Stomach (tissue), 9 donors: ENCODE data around the gene DBN1. TPM values are rescaled to one million over a fixed set of nuclear protein-coding genes. Genes with fewer than 3 reads are reported as not detected.
A peak's percentile ranks its signal among the peaks of the same experiment; 100 is the strongest.

Experiments used
- DNase-seq, 2 donors: peaks; one replicate each; pipeline versions ENCODE4 v3.0.0 to v3.0.0-alpha.2; 2013 to 2019
- H3K27ac ChIP-seq, 5 donors: fragments of 200-600 bp in 4 of 5; sonication (generic) in 4 of 5; one replicate each; pipeline ENCODE4 v1.5.1; 2013 to 2019; ENCODE audit warnings: mild to moderate bottlenecking in 1 of 5, moderate library complexity in 1 of 5
- H3K27me3 ChIP-seq, 3 donors: fragments of 200-600 bp; sonication (generic); one replicate each; pipeline ENCODE4 v1.5.1; 2017 to 2019; ENCODE audit warnings: mixed run types in 1 of 3
- H3K36me3 ChIP-seq, 4 donors: fragments of 200-600 bp; sonication (generic); 1 replicate in 3 of 4; 2 replicates in 1 of 4; pipeline ENCODE4 v1.5.1; 2016 to 2019
- H3K4me1 ChIP-seq, 4 donors: fragments of 200-600 bp; sonication (generic); one replicate each; pipeline ENCODE4 v1.5.1; 2016 to 2019
- H3K4me3 ChIP-seq, 4 donors: fragments of 200-600 bp; sonication (generic) in 3 of 4; one replicate each; pipeline ENCODE4 v1.5.1; 2016 to 2019; ENCODE audit warnings: mild to moderate bottlenecking in 1 of 4
- H3K9me3 ChIP-seq, 4 donors: fragments of 200-600 bp; sonication (generic); one replicate each; pipeline ENCODE4 v1.5.1; 2016 to 2019
- EP300 ChIP-seq: sonication (generic); formaldehyde crosslinking; IDR thresholded peaks from one replicate; pipeline ENCODE4 v1.6.1; 2017; ENCODE audit warnings: antibody characterized with exemption
- POLR2A ChIP-seq, 4 donors: fragments of 450-650 bp; IDR thresholded peaks; one replicate each; pipeline ENCODE4 v1.6.1; 2016; ENCODE audit warnings: antibody characterized with exemption in 4 of 4, control low read depth in 2 of 4, mild to moderate bottlenecking in 1 of 4, moderate library complexity in 1 of 4
- POLR2AphosphoS5 ChIP-seq, 3 donors: sonication (generic); formaldehyde crosslinking; IDR thresholded peaks; one replicate each; pipeline ENCODE4 v1.6.1; 2016; ENCODE audit warnings: antibody characterized with exemption in 3 of 3
- WGBS, 5 donors: extraction: QIAGEN DNeasy Blood & Tissue Kit in 3 of 5; methylation state at CpG; one replicate each; pipeline versions ENCODE4 v1.1.5 to v1.1.7; 2013 to 2018; 5-methylcytosine and 5-hydroxymethylcytosine counted together
- intact Hi-C: fragments of 100-400 bp; cut with DNase I; formaldehyde crosslinking; loops from one replicate; pipeline ENCODE4 v1.15.1; 2023; ENCODE audit warnings: low total_unique reads
- polyA plus RNA-seq, 3 donors: library from polyadenylated mRNA; stranded (reverse); fragments of 200-250 nt; gene quantifications; one replicate each; pipeline ENCODE4 v1.2.3, GENCODE V29; 2013
- total RNA-seq, 5 donors: library from RNA; depleted of rRNA; stranded (reverse); fragments of >200 nt; gene quantifications; one replicate each; pipeline versions ENCODE4 v1.1.0 to v1.2.3, GENCODE V29; 2014 to 2016
- TF ChIP-seq, protein P1 (sequence below), 7 experiments: fragments of 450-650 bp in 4 of 7; fragments of 200-600 bp in 3 of 7; sonication (generic) in 3 of 7; IDR thresholded peaks; one replicate each; pipeline ENCODE4 v1.5.1; 2016 to 2019; ENCODE audit warnings: antibody characterized with exemption in 7 of 7, control low read depth in 2 of 7, mild to moderate bottlenecking in 1 of 7
- donor health status: healthy with polysubstance abuse.
- donor health status: Bipolar disorder and iron deficiency.
- donor health status: healthy.

Gene DBN1
- total and polyA plus RNA-seq, 8 donors: 14.7 to 78.1 (median 36.5) TPM

DNA sequence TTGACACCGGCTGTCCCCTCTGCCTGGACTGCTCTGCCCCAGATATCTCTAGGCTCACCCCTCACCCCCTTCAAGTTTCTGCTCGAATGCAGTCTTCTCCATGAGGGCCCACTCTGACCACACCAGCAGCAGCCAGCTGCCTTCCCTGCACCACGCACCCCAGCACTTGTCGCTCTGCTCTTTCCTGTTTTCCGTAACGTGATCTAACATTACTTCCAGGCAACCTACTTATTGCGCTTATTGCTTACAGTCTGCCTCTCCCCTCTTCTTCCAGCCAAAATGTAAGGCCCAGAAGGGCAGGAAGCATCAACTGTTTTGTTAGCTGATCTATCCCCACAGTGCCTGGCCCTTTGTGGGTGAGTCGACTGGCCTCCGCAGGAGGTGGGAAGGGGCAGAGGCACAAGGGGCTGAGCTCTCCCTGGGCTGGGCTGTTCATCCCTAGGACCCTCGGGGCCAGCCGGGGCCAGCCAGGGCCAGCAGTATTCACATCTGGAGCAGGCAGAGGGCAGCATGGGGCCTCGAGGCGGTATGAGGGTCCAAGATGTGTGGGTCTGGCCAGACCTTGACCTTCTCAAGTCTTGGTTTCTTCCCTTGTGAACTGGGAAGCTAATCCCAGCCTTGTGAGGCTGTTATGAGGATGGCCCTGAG lies 11.6 kb upstream of the DBN1 start:
- H3K4me3 ChIP-seq: no peak overlapping the region
- H3K27me3 ChIP-seq: no peaks in the 10 kb centered on the region
- no peak for TF ChIP-seq POLR2A (IDR thresholded peaks at IDR 0.05)
- TF ChIP-seq POLR2AphosphoS5 (IDR thresholded peaks at IDR 0.05): no peak
- TF ChIP-seq EP300: no peak
- TF ChIP-seq, protein P1, sequence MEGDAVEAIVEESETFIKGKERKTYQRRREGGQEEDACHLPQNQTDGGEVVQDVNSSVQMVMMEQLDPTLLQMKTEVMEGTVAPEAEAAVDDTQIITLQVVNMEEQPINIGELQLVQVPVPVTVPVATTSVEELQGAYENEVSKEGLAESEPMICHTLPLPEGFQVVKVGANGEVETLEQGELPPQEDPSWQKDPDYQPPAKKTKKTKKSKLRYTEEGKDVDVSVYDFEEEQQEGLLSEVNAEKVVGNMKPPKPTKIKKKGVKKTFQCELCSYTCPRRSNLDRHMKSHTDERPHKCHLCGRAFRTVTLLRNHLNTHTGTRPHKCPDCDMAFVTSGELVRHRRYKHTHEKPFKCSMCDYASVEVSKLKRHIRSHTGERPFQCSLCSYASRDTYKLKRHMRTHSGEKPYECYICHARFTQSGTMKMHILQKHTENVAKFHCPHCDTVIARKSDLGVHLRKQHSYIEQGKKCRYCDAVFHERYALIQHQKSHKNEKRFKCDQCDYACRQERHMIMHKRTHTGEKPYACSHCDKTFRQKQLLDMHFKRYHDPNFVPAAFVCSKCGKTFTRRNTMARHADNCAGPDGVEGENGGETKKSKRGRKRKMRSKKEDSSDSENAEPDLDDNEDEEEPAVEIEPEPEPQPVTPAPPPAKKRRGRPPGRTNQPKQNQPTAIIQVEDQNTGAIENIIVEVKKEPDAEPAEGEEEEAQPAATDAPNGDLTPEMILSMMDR (IDR thresholded peaks at IDR 0.05): no peak
- H3K9me3 ChIP-seq: no peaks in the 10 kb centered on the region
- no peak for DNase-seq
- intact Hi-C loops: no loop called here
- peak overlapping the region in 2 of 5 donors; percentile 16 to 26 for H3K27ac ChIP-seq
- 56 to 81% (median 76%) methylated on average over 12 to 13 of the region's 13 CpGs for WGBS, 5 donors
- peaks cover 8 to 69% (median 36%) of the 10 kb centered on the region in 4 donors for H3K4me1 ChIP-seq
- H3K36me3 ChIP-seq: peaks cover 31 to 80% (median 65%) of the 10 kb centered on the region in 4 donors

DNA sequence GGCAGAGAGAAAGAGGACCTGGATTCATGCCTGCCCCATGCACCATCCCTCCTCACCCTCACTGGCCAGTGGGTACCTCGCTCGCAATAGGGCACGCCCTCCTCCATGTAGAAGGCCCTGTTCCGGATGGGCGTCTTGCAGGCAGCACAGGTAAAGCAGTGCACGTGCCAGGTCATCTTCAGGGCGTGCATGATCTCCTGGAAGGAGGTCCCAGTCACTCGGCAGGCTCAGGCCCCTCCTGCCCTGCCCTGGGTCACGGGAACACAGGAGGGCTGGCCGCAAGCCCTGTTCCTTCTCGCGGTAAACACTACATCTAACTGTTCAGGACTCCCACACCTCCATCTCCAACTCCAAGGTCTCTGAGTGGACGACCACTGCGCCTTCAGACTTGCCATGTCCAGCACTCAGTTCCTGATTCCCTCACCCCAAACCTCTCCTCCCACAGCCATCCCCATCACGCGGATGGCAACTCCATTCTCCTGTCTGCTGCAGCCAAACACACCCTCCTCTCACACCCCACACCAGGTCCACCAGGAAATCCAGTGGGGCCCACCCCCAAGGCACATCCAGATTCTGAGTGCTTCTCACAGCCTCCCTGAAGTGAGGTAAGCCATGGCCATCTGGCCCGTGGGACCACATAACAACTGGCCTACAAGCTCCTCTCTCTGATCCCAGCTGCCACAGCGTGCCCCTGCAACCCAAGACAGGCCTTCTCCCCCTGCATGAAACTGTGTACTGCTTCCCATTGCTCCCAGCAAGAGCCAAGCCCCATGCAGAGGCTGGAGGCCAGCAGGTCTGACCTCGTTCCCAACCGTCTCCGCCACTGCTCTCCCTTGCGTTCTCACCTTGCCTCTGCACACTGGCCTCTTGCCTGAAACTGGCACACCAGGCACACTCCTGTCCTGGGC lies 10.8 kb upstream of the DBN1 start:
- Histone ChIP-seq H3K9me3 (no peaks in the 10 kb centered on the region), H3K4me3 (no peak overlapping the region), H3K27me3 (no peaks in the 10 kb centered on the region), H3K36me3 (peaks cover 31 to 72% (median 58%) of the 10 kb centered on the region in 4 donors), H3K4me1 (peaks cover 9 to 69% (median 37%) of the 10 kb centered on the region in 4 donors), H3K27ac (peak overlapping the region in 2 of 5 donors; percentile 16 to 38)
- TF ChIP-seq, protein P1 (IDR thresholded peaks at IDR 0.05): no peak
- TF ChIP-seq POLR2AphosphoS5 (IDR thresholded peaks at IDR 0.05) (no peak), POLR2A (IDR thresholded peaks at IDR 0.05) (no peak), EP300 (no peak)
- intact Hi-C loops: no loop called here
- WGBS, 5 donors: 70 to 88% (median 81%) methylated on average over 22 of the region's 22 CpGs
- DNase-seq: no peak

DNA sequence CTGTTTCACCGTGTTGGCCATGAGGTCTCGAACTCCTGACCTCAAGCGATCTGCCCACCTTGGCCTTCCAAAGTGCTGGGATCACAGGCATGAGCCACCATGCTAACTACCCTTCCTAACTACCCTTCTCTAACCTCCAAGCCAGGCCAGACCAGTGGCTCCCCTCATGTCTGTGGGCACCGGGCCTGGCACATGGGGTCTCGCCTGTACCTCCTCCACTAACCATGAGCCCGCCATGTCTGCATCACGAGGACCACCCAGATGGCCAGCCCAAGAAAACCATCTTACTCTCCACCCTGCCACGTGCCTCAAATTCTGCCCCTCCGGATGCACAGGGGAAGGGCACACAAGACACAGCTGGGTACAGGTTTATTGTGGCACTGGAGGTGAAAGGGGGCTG lies 9.6 kb upstream of the DBN1 start:
- peaks cover 23 to 60% (median 46%) of the 10 kb centered on the region in 4 donors for H3K36me3 ChIP-seq
- no peaks in the 10 kb centered on the region for H3K9me3 ChIP-seq
- intact Hi-C loops: no loop called here
- DNase-seq: no peak
- H3K27ac ChIP-seq: peak overlapping the region in 2 of 5 donors; percentile 16 to 38
- H3K4me3 ChIP-seq: no peak overlapping the region
- H3K4me1 ChIP-seq: peaks cover 15 to 74% (median 45%) of the 10 kb centered on the region in 4 donors
- H3K27me3 ChIP-seq: no peaks in the 10 kb centered on the region
- TF ChIP-seq POLR2AphosphoS5 (IDR thresholded peaks at IDR 0.05) (no peak), EP300 (no peak), POLR2A (IDR thresholded peaks at IDR 0.05) (no peak)
- TF ChIP-seq, protein P1 (IDR thresholded peaks at IDR 0.05): no peak
- 94 to 96% (median 96%) methylated on average over 9 of the region's 9 CpGs for WGBS, 5 donors

DNA sequence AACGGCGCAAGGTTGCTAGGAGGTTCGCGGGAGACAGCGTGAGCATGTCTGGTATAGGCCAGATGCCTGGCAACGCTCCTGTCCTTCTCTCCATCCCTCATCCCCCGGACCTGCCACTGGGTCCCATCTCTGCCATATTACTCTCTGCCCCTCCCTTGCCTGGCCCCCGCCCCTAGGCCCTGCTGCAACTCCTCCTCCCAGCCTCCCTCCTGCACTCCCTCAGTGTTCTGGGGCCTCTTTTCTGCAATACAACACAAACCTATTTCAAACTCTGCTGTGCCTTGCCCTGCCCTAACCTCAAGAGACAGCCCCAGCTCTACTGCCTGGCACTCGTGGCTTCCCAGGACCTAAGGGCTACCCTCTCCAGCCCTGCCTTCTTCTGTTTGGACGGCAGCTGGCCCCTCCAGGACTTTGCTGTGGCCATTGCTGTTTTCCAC lies 8.9 kb upstream of the DBN1 start:
- H3K27ac ChIP-seq: peak overlapping the region in 2 of 5 donors; percentile 46 to 83
- 79 to 94% (median 88%) methylated on average over 10 of the region's 10 CpGs for WGBS, 5 donors
- peaks cover 15 to 76% (median 48%) of the 10 kb centered on the region in 4 donors for H3K4me1 ChIP-seq
- H3K9me3 ChIP-seq: no peaks in the 10 kb centered on the region
- H3K4me3 ChIP-seq: no peak overlapping the region
- intact Hi-C loops: no loop called here
- H3K27me3 ChIP-seq: no peaks in the 10 kb centered on the region
- TF ChIP-seq POLR2A (IDR thresholded peaks at IDR 0.05) (no peak), POLR2AphosphoS5 (IDR thresholded peaks at IDR 0.05) (no peak), EP300 (no peak)
- TF ChIP-seq, protein P1 (IDR thresholded peaks at IDR 0.05): no peak
- no peak for DNase-seq
- peaks cover 16 to 54% (median 39%) of the 10 kb centered on the region in 4 donors for H3K36me3 ChIP-seq
